COR-L47 (cell line): ENCODE data around the gene HLA-DMB.
"Not testable (repeated sequence)": the region's sequence is repeated elsewhere in the genome, so short reads cannot be mapped to it uniquely, and the experiment has no call there.

Source experiments
- DNase-seq: peaks from one replicate; lab custom pipeline; 2025; lab: John Stamatoyannopoulos, UW

HLA-DMB gene

DNA sequence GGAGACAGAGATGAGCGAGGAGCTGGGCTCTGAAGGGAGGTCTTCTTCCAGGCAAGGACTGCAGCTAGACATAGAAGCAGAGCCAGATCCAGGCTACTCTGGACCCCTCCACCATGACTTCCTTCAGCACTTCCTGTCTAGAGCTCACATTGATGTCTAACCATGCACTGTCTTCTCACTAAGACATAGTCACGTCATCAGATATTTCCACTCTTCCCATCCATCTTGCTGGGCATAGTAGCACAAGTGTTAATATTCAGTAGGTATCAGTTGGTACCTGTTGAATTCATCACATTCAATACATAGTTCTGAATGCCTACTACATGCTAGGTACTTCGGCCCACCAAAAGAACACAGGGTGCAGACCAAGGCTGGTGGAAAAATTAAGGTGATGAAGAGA lies 9.2 kb upstream of the HLA-DMB start:
- DNase-seq: no peak

GRCh38 chr6:32949113-32949512 lies 8.3 kb upstream of the HLA-DMB start:
- DNase-seq: no peak

GRCh38 chr6:32947552-32948465 lies 7.0 kb upstream of the HLA-DMB start:
- DNase-seq: peak; percentile 32

DNA sequence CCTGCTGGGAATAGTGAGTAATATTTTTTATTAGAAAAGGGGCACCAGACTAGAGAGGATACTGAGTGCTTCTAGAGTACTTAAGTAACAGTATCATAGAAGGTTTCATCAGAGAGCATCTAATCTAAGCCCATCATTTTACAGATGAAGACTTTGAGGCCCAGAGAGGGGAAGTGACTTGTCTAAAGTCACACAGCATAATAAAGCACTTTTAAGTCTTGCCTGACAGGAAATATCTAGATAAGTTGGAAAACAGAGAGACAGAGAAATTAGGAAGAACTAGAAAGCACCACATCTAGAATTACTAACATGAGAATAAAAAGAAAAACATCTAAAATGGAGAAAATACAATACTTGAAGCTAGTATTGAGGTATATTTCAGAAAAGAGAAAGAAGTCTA lies 6.1 kb upstream of the HLA-DMB start:
- DNase-seq: no peak

DNA sequence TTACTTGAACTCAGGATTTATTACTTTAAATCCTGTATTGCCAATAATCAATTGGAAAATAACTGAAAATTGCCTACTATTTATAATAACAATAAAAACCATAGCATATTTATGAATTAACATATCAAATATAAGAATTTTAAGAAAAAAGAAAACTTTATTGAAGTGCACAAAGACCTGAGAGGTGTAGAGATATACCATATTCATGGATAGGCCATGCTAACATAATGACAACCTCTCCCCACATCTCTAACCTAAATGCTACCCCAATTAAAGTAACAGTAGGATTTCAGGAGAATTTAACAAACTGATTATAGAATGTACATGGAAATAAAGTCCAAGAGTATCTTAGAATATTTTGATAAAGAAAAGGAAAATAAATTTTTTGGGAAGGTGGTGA lies 5.1 kb upstream of the HLA-DMB start:
- no peak for DNase-seq

- DNase-seq: no peak
These were observed 4.4 kb upstream of the HLA-DMB start for GRCh38 chr6:32945108-32945760.

DNA sequence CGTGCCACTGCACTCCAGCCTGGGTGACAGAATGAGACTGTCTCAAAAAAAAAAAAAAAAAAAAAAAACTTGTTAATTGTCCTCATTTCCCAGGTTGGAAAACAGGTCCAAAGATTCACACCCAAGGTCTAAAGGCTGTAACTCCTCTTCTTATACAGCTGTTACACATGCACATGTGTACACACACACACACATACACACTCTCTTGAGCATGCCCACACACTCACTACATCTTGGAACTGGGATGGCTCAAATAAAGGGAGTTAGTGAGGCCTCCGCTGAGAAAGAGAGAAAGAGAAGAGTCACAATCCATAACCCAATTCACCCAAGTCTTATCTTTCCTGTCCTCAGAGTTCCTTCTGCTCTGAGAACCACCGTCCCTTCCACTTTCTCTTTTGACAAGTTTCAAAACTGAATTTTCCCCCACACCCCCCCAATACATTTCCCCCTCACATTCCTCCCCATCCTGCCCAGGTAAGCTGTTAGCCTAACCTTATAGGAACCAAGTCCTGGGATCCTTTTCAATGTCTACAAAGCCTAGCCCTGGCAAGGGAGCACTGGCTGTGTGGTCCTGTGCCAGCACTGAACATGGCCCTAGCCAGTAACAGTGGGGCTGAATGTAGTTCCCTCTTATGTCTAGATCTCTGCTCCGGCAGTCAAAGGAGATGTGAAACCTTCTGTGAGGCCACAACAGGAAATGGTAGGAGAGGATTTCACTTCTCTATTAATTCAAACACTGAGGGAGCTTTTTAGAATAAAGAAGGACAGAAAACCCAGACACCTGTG lies 3.2 kb upstream of the HLA-DMB start:
- no peak for DNase-seq

GRCh38 chr6:32942555-32943123 lies 1.8 kb upstream of the HLA-DMB start:
- not testable (repeated sequence) for DNase-seq

GRCh38 chr6:32941214-32941768 lies 463 bp upstream of the HLA-DMB start:
- no peak for DNase-seq

- no peak for DNase-seq
These were observed 2.3 kb downstream of the HLA-DMB start for GRCh38 chr6:32938494-32938893.

DNA sequence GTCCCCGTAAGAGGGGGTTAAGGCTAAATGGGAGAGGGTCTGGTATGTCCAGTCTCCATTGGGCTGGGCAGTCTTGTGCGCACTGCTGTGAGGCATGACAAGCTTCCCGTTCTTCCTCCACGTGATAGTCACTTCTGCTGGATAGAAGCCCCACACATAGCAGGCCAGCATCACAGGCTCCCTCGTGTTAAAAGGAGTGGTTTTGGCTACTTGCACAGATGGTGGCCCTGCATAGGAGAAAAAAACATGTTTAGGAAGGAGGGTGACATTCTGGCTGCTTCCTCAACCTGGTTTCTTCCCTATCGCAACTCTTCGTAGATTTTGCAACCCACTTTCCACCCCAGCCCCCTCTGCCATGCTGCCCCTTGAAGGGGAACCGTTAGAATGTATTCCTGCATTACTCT lies 3.6 kb downstream of the HLA-DMB start:
- no peak for DNase-seq

DNA sequence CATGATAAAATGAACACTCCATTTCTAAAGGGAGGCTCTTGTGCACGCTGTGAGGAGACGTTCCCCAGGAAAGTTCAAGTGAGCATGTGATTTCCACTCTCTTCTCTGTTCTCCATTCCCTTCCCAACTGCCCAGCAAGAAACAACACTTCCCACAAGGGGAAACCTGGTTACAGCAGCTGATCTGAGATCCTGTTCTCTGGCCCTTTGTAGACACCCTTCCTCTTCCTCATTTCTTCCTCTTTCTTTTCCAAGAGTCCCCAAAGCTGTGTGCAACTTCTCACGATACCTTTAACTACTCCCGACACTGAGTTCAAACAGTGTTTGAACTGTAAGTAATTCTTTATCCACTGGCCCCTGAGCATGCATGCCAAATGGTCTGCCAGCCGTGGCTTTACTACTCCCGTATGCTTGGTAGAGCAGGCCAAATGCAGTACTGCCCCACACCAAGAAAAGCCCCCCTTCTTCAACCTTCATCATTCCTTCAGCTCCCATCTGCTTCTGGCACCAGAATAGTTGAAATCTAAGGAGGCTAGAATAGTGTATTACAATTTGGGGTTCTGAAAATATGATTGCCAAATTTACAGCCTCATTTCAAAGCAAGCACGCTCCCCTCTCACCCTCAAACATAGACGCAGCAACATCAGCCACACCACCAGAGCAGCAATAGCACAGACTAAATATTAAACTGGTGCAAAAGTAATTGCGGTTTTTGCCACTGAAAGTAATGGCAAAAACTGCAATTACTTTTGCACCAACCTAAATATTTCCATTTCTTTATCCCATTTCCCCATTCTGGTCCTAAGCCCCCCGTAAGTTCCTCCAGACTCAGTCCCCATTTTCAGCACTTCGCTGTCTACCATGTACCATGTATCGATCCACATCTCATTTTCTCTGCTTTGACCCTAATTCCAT lies 4.3 kb downstream of the HLA-DMB start:
- DNase-seq: no peak

DNA sequence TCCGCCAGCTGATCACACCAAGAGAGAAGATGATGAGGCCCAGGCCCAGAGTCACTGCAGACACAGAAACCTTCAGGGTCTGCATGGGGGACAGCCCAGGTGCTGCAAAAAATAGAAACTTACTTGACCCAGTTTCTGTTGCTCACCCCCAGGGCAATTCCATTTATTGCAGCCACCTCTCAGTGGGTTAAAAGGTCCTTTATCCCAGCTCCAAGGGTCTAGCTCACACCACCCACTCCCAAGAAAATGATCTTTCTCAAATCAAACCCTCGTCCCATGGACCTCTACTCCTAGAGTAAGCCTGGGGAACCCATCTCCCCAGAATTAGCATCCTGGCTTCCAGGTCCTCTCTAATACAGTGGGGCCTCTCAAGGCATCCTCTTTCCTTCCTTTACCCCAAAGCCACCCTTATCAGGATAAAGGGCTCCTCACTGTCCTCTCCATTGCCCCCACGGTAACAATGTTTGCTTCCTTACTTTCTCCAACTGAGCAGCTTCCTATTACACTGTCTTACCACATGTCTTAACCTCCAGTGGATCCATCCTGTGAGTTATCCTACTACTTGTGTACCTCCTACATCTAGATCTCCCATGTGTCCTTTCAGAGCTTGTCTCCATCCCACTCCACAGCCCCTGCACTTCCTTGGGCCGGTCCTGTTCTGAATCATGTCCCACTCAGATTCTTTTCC lies 5.1 kb downstream of the HLA-DMB start:
- DNase-seq: no peak

DNA sequence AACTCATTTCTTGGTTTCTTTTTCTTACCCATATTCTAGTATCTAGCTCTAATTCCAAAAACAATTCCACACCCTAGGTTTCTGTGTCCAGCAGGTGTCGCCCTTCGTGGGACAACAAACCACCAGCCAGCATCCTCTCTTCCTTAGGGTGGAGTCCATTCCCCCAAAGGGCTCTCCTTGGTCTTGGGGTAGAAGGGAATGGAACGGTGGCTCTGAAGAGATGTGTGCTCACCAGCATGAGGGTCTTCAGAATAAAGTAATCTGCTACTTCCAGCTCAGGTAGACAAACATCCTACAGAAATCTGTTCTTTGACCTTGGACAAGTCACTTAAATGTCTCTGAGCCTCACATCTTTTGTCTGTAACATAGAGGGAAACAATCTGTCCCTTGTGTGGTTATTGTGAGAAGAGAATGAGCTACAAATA lies 7.2 kb downstream of the HLA-DMB start:
- peak; percentile 36 for DNase-seq

DNA sequence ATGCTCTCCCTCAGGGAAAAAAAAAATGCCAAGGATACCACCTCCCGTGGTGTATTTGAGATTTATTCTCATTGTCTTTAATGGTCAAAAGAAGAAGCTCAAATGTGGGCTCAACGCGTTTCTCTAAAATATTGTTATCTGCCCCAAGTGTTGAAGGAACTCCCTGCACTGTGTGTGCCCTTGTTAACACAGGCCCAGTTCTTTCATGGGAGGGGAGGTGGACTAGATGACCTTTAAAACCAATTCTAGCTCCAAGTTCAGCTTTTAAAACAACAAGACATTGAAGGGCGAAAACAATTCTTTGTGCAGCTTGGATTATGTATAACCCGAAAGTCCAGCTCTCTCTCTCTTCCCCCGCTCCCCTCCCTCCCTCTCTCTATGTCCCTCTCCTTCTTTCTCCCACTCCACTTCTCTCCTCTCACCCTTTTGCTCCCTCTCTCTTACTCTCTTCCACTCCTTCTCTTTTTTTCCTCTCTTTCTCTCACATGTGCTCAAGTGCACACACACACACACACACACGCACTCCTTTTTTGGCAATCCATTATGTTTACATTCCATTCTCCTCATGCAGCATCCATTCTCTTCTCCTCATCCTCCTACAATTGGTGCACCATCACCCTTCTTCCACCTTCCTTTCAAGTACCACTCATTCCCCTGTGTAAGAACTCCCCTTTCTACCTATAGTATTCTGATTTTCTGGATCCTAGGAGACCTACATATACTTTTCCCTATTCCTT lies 8.5 kb downstream of the HLA-DMB start:
- DNase-seq: no peak

GRCh38 chr6:32931211-32931610 lies 9.6 kb downstream of the HLA-DMB start:
- no peak for DNase-seq

- DNase-seq: no peak
These were observed 18.7 kb downstream of the HLA-DMB start for GRCh38 chr6:32922083-32922482.

DNA sequence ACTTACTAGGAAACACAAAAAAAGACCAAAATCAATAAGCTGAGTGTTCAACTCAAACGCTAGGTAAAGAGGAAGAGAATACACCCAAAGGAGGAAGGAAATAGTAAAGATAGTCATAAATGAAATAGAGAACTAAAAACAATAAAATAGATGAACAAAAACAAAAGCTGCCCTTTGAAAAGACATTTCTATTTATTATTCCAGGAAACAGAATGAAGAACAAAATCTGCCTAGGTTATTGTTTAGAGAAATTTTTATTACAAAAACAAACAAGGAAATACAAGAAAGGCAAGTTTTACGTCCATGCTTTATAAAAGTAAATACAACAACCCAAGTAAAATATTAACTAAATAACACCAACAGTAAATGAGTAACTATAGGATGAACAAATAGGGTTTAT lies 20.1 kb downstream of the HLA-DMB start:
- DNase-seq: no peak

DNA sequence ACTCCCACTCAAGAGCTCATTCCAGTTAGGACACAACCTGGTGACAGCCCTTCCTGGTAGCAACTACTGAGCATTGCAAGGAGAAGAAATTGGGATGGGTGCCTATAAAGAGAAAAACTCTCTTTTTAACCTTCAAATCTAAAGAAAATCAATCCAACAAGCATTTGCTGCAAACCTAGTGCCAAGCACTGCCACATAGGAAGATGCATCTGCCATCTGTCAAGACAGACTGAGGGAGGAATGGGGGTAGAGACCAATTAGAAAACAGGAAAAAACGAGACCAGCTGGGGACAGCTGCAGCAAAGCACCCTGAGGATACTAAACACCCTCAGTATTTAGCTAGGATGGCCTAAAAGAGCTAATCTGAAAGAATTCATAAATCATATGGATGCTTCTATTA lies 27.9 kb downstream of the HLA-DMB start:
- no peak for DNase-seq

DNA sequence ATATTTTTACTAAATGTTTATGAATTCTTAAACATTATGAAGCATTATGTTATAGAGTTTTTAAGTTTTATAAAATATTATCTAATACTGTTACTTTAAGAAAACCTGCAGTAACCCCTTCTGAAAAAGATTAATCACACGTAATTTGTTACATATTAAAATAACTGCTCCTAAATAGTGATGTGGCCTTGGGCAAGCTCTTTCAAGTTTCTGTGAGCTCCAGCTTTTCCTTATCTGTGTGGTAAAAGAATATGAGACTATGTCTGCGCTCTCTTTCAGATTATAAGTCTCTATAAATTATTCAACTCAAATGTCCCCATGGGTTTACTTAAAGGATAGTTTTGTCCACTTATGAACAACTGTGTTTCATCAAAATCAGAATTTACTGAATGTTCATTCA lies 31.9 kb downstream of the HLA-DMB start:
- DNase-seq: no peak
